ENCODE results near the gene STXBP4.
A peak's percentile ranks its signal among the peaks of the same experiment; 100 is the strongest.

STXBP4 gene

GRCh38 chr17:54991567-54991966, 23.0 kb downstream of the STXBP4 start:
- no peak for DNase-seq (ENCODE audit: low read depth)
- no peak for TF ChIP-seq CTCF (IDR thresholded peaks at IDR 0.05; ENCODE audit: insufficient read depth, low read depth, low read length, missing control alignments)
- no peak overlapping the region for H3K4me3 ChIP-seq (ENCODE audit: low read depth, low read length)

GRCh38 chr17:54992797-54993639, 24.5 kb downstream of the STXBP4 start:
- DNase-seq (ENCODE audit: low read depth): peak; percentile 63
- TF ChIP-seq CTCF (IDR thresholded peaks at IDR 0.05; ENCODE audit: insufficient read depth, low read depth, low read length, missing control alignments): peak; percentile 46
- H3K4me3 ChIP-seq (ENCODE audit: low read depth, low read length): no peak overlapping the region

GRCh38 chr17:54996441-54996840, 27.9 kb downstream of the STXBP4 start:
- no peak for DNase-seq (ENCODE audit: low read depth)
- H3K4me3 ChIP-seq (ENCODE audit: low read depth, low read length): no peak overlapping the region
- no peak for TF ChIP-seq CTCF (IDR thresholded peaks at IDR 0.05; ENCODE audit: insufficient read depth, low read depth, low read length, missing control alignments)

DNA sequence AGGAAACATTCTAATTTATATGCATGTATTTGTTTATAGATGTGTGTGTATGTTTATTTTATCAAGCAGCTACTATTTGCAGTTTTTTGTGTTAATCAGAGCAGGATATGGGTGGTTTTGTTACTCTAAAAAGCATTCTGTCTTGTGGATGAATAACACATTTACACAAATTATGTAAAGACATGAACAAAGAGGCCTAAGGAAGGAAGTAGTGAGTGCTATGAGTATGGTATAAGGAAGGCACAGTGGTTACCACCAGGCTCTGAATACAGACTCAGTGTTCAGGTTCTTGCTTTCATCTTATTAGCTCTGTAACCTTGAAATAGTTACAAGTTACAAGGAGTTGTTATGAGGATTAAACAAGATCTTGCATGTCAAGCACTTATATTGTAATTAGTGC, 33.9 kb downstream of the STXBP4 start:
- TF ChIP-seq CTCF (IDR thresholded peaks at IDR 0.05; ENCODE audit: insufficient read depth, low read depth, low read length, missing control alignments): no peak
- H3K4me3 ChIP-seq (ENCODE audit: low read depth, low read length): no peak overlapping the region
- no peak for DNase-seq (ENCODE audit: low read depth)

- H3K4me3 ChIP-seq (ENCODE audit: low read depth, low read length): no peak overlapping the region
- no peak for TF ChIP-seq CTCF (IDR thresholded peaks at IDR 0.05; ENCODE audit: insufficient read depth, low read depth, low read length, missing control alignments)
- DNase-seq (ENCODE audit: low read depth): no peak
These were observed 35.9 kb downstream of the STXBP4 start for GRCh38 chr17:55004484-55004883.

- no peak overlapping the region for H3K4me3 ChIP-seq (ENCODE audit: low read depth, low read length)
- peak; percentile 56 for DNase-seq (ENCODE audit: low read depth)
- peak; percentile 53 for TF ChIP-seq CTCF (IDR thresholded peaks at IDR 0.05; ENCODE audit: insufficient read depth, low read depth, low read length, missing control alignments)
These were observed 37.0 kb downstream of the STXBP4 start for GRCh38 chr17:55005520-55005919.

DNA sequence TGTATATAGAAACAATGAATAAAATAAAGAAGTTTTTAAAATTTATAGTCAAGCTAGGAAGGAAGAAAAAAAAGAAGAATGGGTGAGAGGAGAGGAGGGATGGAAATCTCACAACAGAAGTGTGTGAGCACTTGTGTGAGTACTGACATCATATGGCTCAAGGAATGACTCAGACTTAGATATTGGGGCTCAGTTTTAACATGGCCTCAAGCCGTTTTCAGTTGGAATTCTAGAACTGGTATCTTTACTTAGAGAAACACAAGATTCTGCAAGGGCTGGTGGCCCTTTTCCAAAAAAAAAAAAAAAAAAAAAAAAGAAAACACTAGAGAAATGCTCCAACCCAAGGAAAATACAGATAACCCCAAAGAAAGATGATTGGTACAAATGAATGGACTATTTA, 55.1 kb downstream of the STXBP4 start:
- no peak for DNase-seq (ENCODE audit: low read depth)
- no peak for TF ChIP-seq CTCF (IDR thresholded peaks at IDR 0.05; ENCODE audit: insufficient read depth, low read depth, low read length, missing control alignments)
- H3K4me3 ChIP-seq (ENCODE audit: low read depth, low read length): no peak overlapping the region
